Esophagus muscularis mucosa (tissue), 4 donors: Measurements from ENCODE around the gene EPGN. TPM values are rescaled to one million over a fixed set of nuclear protein-coding genes. Genes with fewer than 3 reads are reported as not detected.

Experiments
- DNase-seq: peaks from one replicate; pipeline ENCODE4 v3.0.0-alpha.2; 2017; ENCODE audit errors: extremely low spot score
- H3K27ac ChIP-seq, 4 donors: fragments of 200-600 bp; sonication (generic); replicated peaks in 1 of 4; 1 replicate in 3 of 4; 2 replicates in 1 of 4; pipeline ENCODE4 v1.5.1; 2016 to 2019; ENCODE audit warnings: mild to moderate bottlenecking in 1 of 4
- H3K27me3 ChIP-seq, 4 donors: fragments of 200-600 bp; sonication (generic); one replicate each; pipeline versions ENCODE4 v1.5.1 to v1.6.0; 2016 to 2019
- H3K36me3 ChIP-seq, 4 donors: fragments of 200-600 bp; sonication (generic); one replicate each; pipeline ENCODE4 v1.5.1; 2016 to 2019
- H3K4me1 ChIP-seq, 4 donors: fragments of 200-600 bp; sonication (generic); one replicate each; pipeline ENCODE4 v1.5.1; 2016 to 2019
- H3K4me3 ChIP-seq, 4 donors: fragments of 200-600 bp; sonication (generic); 1 replicate in 2 of 4; 2 replicates in 2 of 4; pipeline ENCODE4 v1.5.1; 2016 to 2019; ENCODE audit warnings: mild to moderate bottlenecking in 4 of 4, moderate library complexity in 1 of 4
- H3K9me3 ChIP-seq, 4 donors: fragments of 200-600 bp; sonication (generic); 1 replicate in 3 of 4; 2 replicates in 1 of 4; pipeline ENCODE4 v1.5.1; 2016 to 2019
- CTCF ChIP-seq, 3 experiments: fragments of 200-600 bp in 2 of 3; fragments of 450-650 bp in 1 of 3; sonication (generic) in 2 of 3; IDR thresholded peaks; one replicate each; pipeline ENCODE4 v1.5.1; 2017 to 2019; ENCODE audit warnings: antibody characterized with exemption in 3 of 3, mild to moderate bottlenecking in 2 of 3, moderate library complexity in 1 of 3
- EP300 ChIP-seq: sonication (generic); formaldehyde crosslinking; IDR thresholded peaks from one replicate; pipeline ENCODE4 v1.6.1; 2017; ENCODE audit warnings: antibody characterized with exemption
- POLR2A ChIP-seq: fragments of 450-650 bp; IDR thresholded peaks from one replicate; pipeline ENCODE4 v1.6.1; 2017; ENCODE audit warnings: antibody characterized with exemption, moderate library complexity, mild to moderate bottlenecking, low read depth
- POLR2AphosphoS5 ChIP-seq, 2 donors: sonication (generic); formaldehyde crosslinking; IDR thresholded peaks; one replicate each; pipeline ENCODE4 v1.6.1; 2017; ENCODE audit warnings: antibody characterized with exemption in 2 of 2
- WGBS: methylation state at CpG from one replicate; pipeline ENCODE4 v1.1.5; 2018; 5-methylcytosine and 5-hydroxymethylcytosine counted together
- intact Hi-C: fragments of 100-400 bp; cut with DNase I; formaldehyde crosslinking; loops from one replicate; pipeline ENCODE4 v1.15.1; 2023
- total RNA-seq, 4 donors: library from RNA; depleted of rRNA; stranded (reverse); fragments of >200 nt; gene quantifications; one replicate each; pipeline versions ENCODE4 v1.1.0 to v1.2.1, GENCODE V29; 2016

The EPGN gene
- total RNA-seq, 4 donors from 2014 or later: not detected

GRCh38 chr4:74266081-74266480 lies 42.2 kb upstream of the EPGN start:
- no peak for DNase-seq
- intact Hi-C loops: no loop called here
- Histone ChIP-seq H3K27ac (no peak overlapping the region), H3K27me3 (no peaks in the 10 kb centered on the region), H3K4me3 (no peak overlapping the region), H3K9me3 (no peaks in the 10 kb centered on the region), H3K36me3 (no peaks in the 10 kb centered on the region), H3K4me1 (no peaks in the 10 kb centered on the region)
- TF ChIP-seq POLR2AphosphoS5 (IDR thresholded peaks at IDR 0.05): no peak
- no peak for TF ChIP-seq EP300
- no peak for TF ChIP-seq POLR2A
- TF ChIP-seq CTCF (IDR thresholded peaks at IDR 0.05): no peak

- H3K36me3 ChIP-seq: no peaks in the 10 kb centered on the region
Measured at GRCh38 chr4:74267998-74268606, 40.2 kb upstream of the EPGN start.

GRCh38 chr4:74268643-74269042 lies 39.6 kb upstream of the EPGN start:
- Histone ChIP-seq H3K4me1 (no peaks in the 10 kb centered on the region), H3K27ac (no peak overlapping the region), H3K36me3 (no peaks in the 10 kb centered on the region), H3K9me3 (no peaks in the 10 kb centered on the region), H3K27me3 (no peaks in the 10 kb centered on the region), H3K4me3 (no peak overlapping the region)
- no peak for TF ChIP-seq POLR2A
- TF ChIP-seq EP300: no peak
- TF ChIP-seq CTCF (IDR thresholded peaks at IDR 0.05): no peak
- no peak for TF ChIP-seq POLR2AphosphoS5 (IDR thresholded peaks at IDR 0.05)
- intact Hi-C loops: no loop called here
- whole genome bisulfite sequencing: 97% methylated on average over 2 of the region's 2 CpGs
- no peak for DNase-seq

More at GRCh38 chr4:74267998-74268606, 40.2 kb upstream of the EPGN start:
- intact Hi-C loops: no loop called here
- TF ChIP-seq EP300: no peak
- no peak for TF ChIP-seq POLR2A
- no peak for TF ChIP-seq POLR2AphosphoS5 (IDR thresholded peaks at IDR 0.05)
- H3K27me3 ChIP-seq: no peaks in the 10 kb centered on the region
- no peaks in the 10 kb centered on the region for H3K4me1 ChIP-seq
- no peaks in the 10 kb centered on the region for H3K9me3 ChIP-seq
- no peak for DNase-seq
- H3K4me3 ChIP-seq: no peak overlapping the region
- H3K27ac ChIP-seq: no peak overlapping the region

- no peak overlapping the region for H3K27ac ChIP-seq
- TF ChIP-seq POLR2A: no peak
- no peak for TF ChIP-seq POLR2AphosphoS5 (IDR thresholded peaks at IDR 0.05)
- TF ChIP-seq EP300: no peak
- TF ChIP-seq CTCF (IDR thresholded peaks at IDR 0.05): no peak
- H3K36me3 ChIP-seq: no peaks in the 10 kb centered on the region
- DNase-seq: no peak
- H3K4me3 ChIP-seq: no peak overlapping the region
- no peaks in the 10 kb centered on the region for H3K9me3 ChIP-seq
- WGBS: 98% methylated on average over 3 of the region's 3 CpGs
- intact Hi-C loops: no loop called here
- no peaks in the 10 kb centered on the region for H3K27me3 ChIP-seq
- H3K4me1 ChIP-seq: no peaks in the 10 kb centered on the region
Measured at GRCh38 chr4:74278490-74278889, 29.8 kb upstream of the EPGN start.

- intact Hi-C loops: no loop called here
Measured at GRCh38 chr4:74279716-74280115, 28.6 kb upstream of the EPGN start.

More at GRCh38 chr4:74279716-74280115, 28.6 kb upstream of the EPGN start:
- Histone ChIP-seq H3K27ac (no peak overlapping the region), H3K4me3 (no peak overlapping the region), H3K36me3 (no peaks in the 10 kb centered on the region), H3K27me3 (no peaks in the 10 kb centered on the region), H3K9me3 (no peaks in the 10 kb centered on the region), H3K4me1 (no peaks in the 10 kb centered on the region)
- no peak for DNase-seq
- TF ChIP-seq POLR2AphosphoS5 (IDR thresholded peaks at IDR 0.05) (no peak), POLR2A (no peak), EP300 (no peak), CTCF (IDR thresholded peaks at IDR 0.05) (no peak)
- 93% methylated on average over 3 of the region's 3 CpGs for WGBS
